MCF 10A (cell line): ENCODE results near the gene NACC2. TPM values are rescaled to one million over a fixed set of nuclear protein-coding genes. Genes with fewer than 3 reads are reported as not detected.

Experiments used
- BruUV-seq: library from RNA; stranded (reverse); fragments of 400-500 nt; replicated peaks from 2 replicates; lab custom pipeline; 2021; lab: Mats Ljungman, UMichigan
- CTCF ChIA-PET: fragments of 300-600 bp; sonication (Branson Sonifier 250); formaldehyde crosslinking; extraction: SDS; loops from one replicate; lab custom pipeline; 2021; ENCODE audit warnings: antibody characterized with exemption, inconsistent platforms; lab: Yijun Ruan, JAX
- POLR2A ChIA-PET: fragments of 300-600, 350-650 bp; sonication (Branson Sonifier 250); formaldehyde crosslinking; extraction: SDS; loops from one replicate; lab custom pipeline; 2020; ENCODE audit warnings: antibody characterized with exemption, inconsistent platforms; lab: Yijun Ruan, JAX
- DNase-seq: peaks from one replicate; pipeline ENCODE4 v3.0.0-alpha.2; 2018; ENCODE audit not compliant: unreplicated experiment
- H3K27ac Mint-ChIP-seq: one replicate; pipeline ENCODE4 v1.8.0; 2022; ENCODE audit warnings: mild to moderate bottlenecking, low read depth, mixed read lengths; ENCODE audit not compliant: unreplicated experiment
- H3K27me3 Mint-ChIP-seq: one replicate; pipeline ENCODE4 v1.8.0; 2022; ENCODE audit warnings: mixed read lengths; ENCODE audit not compliant: insufficient read depth, unreplicated experiment
- H3K36me3 Mint-ChIP-seq: one replicate; pipeline ENCODE4 v1.8.0; 2022; ENCODE audit warnings: mild to moderate bottlenecking, moderate library complexity, mixed read lengths; ENCODE audit not compliant: insufficient read depth, unreplicated experiment
- H3K4me1 Mint-ChIP-seq: one replicate; pipeline ENCODE4 v1.8.0; 2022; ENCODE audit warnings: mixed read lengths; ENCODE audit not compliant: insufficient read depth, unreplicated experiment
- H3K4me3 Mint-ChIP-seq: one replicate; pipeline ENCODE4 v1.8.0; 2022; ENCODE audit warnings: mild to moderate bottlenecking, moderate library complexity, mixed read lengths; ENCODE audit not compliant: unreplicated experiment
- H3K9me3 Mint-ChIP-seq: one replicate; pipeline ENCODE4 v1.8.0; 2022; ENCODE audit warnings: mixed read lengths; ENCODE audit not compliant: unreplicated experiment
- CTCF ChIP-seq: fragments of 200-600 bp; IDR thresholded peaks from one replicate; pipeline ENCODE4 v1.8.0; 2022; ENCODE audit warnings: antibody characterized with exemption, mild to moderate bottlenecking; ENCODE audit not compliant: unreplicated experiment
- intact Hi-C: fragments of 100-400 bp; cut with micrococcal nuclease; formaldehyde crosslinking; loops from 2 replicates; pipeline ENCODE4 v1.14.1; 2022
- total RNA-seq: library from RNA; stranded (reverse); gene quantifications from 2 replicates; pipeline ENCODE4 v1.2.3, GENCODE V29; 2022

The NACC2 gene
- total RNA-seq, 1 experiment from 2014 or later = 16.5 TPM

GRCh38 chr9:136119883-136120393, 24.8 kb upstream of the NACC2 start:
- CTCF ChIA-PET = interaction anchor here (0.8 to 6.1 kb wide), 3 partner anchors 14 to 152 kb away, joined by 3 to 104 read pairs (median 3); no protein-coding TSS in a partner anchor
- intact Hi-C loops = no loop called here

GRCh38 chr9:136119061-136119882, 24.2 kb upstream of the NACC2 start:
- Mint-ChIP-seq H3K4me3 (peak overlapping the region; percentile 73), H3K36me3 (peaks cover 19% of the 10 kb centered on the region), H3K9me3 (no peaks in the 10 kb centered on the region), H3K27me3 (peaks cover 8% of the 10 kb centered on the region), H3K27ac (peak overlapping the region; percentile 51), H3K4me1 (no peaks in the 10 kb centered on the region)
- no peak for TF ChIP-seq CTCF
- BruUV-seq = TSS peak; percentile 37
- CTCF ChIA-PET = interaction anchor here (0.8 to 6.1 kb wide), 3 partner anchors 13 to 151 kb away, joined by 3 to 104 read pairs (median 3); no protein-coding TSS in a partner anchor
- no peak for DNase-seq
- intact Hi-C loops = no loop called here
- POLR2A ChIA-PET = interaction anchor here (0.6 to 1.5 kb wide), 9 partner anchors 8 to 1069 kb away, joined by 3 to 9 read pairs (median 3); partner anchors contain the start of genes ANAPC2, SSNA1 and UBAC1

More at GRCh38 chr9:136119883-136120393, 24.8 kb upstream of the NACC2 start:
- POLR2A ChIA-PET = interaction anchor here (0.6 to 1.5 kb wide), 9 partner anchors 9 to 1069 kb away, joined by 3 to 9 read pairs (median 3); partner anchors contain the start of genes ANAPC2, SSNA1 and UBAC1
- no peaks in the 10 kb centered on the region for H3K4me1 Mint-ChIP-seq
- peak overlapping the region; percentile 73 for H3K4me3 Mint-ChIP-seq
- no TSS peak for BruUV-seq
- DNase-seq = no peak
- peak overlapping the region; percentile 2 for H3K27ac Mint-ChIP-seq
- H3K36me3 Mint-ChIP-seq = peaks cover 14% of the 10 kb centered on the region
- H3K27me3 Mint-ChIP-seq = peaks cover 15% of the 10 kb centered on the region
- TF ChIP-seq CTCF = no peak
- H3K9me3 Mint-ChIP-seq = peaks cover 3% of the 10 kb centered on the region

- Mint-ChIP-seq H3K36me3 (peaks cover 26% of the 10 kb centered on the region), H3K27me3 (peaks cover under 1% of the 10 kb centered on the region), H3K27ac (peak within 1 kb of the TSS; percentile 51), H3K9me3 (no peaks in the 10 kb centered on the region), H3K4me3 (peak within 1 kb of the TSS; percentile 73), H3K4me1 (no peaks in the 10 kb centered on the region)
- CTCF ChIA-PET = interaction anchor here (0.7 to 1.9 kb wide), 4 partner anchors 19 to 152 kb away, joined by 3 to 7 read pairs (median 3); no protein-coding TSS in a partner anchor
- TF ChIP-seq CTCF = no peak
- intact Hi-C loops = no loop called here
- DNase-seq = peak; percentile 96
- POLR2A ChIA-PET = interaction anchor here (0.7 to 1.8 kb wide), 9 partner anchors 9 to 167 kb away, joined by 3 to 28 read pairs (median 7); partner anchors contain the start of genes NACC2 and UBAC1
- no TSS peak for BruUV-seq
Observed at GRCh38 chr9:136118320-136119060, 23.4 kb upstream of the NACC2 start, which contains the start of gene TMEM250. TSS of gene TMEM250 (minus strand) at chr9:136118875. CDS start at chr9:136116900, 1,975 bp downstream.
